Panc1 (cell line): ENCODE measurements around the gene MKLN1. TPM values are rescaled to one million over a fixed set of nuclear protein-coding genes. Genes with fewer than 3 reads are reported as not detected.

Source experiments
- ATAC-seq: fragments of 200-7000 bp; cut with Tn5 transposase; 2 replicates; pipeline ENCODE4 v1.9.1; 2020; ENCODE audit warnings: mild to moderate bottlenecking, moderate library complexity
- BruUV-seq: library from RNA; stranded (reverse); fragments of 400-500 nt; replicated peaks from 2 replicates; lab custom pipeline; 2021; lab: Mats Ljungman, UMichigan
- CTCF ChIA-PET: fragments of 300-600 bp; sonication (Branson Sonifier 250); formaldehyde crosslinking; loops from one replicate; lab custom pipeline; 2022; ENCODE audit warnings: antibody characterized with exemption; lab: Charles Lee
- POLR2A ChIA-PET: fragments of 300-600 bp; sonication (Branson Sonifier 250); formaldehyde crosslinking; loops from one replicate; lab custom pipeline; 2022; ENCODE audit warnings: antibody characterized with exemption; lab: Charles Lee
- DNase-seq: peaks from one replicate; pipeline ENCODE4 v3.0.0-alpha.2; 2010; ENCODE audit warnings: low read depth, low spot score
- H3K27ac ChIP-seq: 2 replicates; pipeline ENCODE4 v1.5.1; 2011; ENCODE audit warnings: mild to moderate bottlenecking, low read length, inconsistent platforms
- H3K27me3 ChIP-seq: fragments of 200-500 bp; sonication (Bioruptor generic); 2 replicates; pipeline ENCODE4 v1.6.0; 2014; ENCODE audit warnings: low read length, inconsistent platforms; ENCODE audit not compliant: control insufficient read depth, insufficient read depth
- H3K36me3 ChIP-seq: fragments of 200-500 bp; sonication (Bioruptor generic); 2 replicates; pipeline ENCODE4 v1.5.1; 2014; ENCODE audit warnings: inconsistent platforms, mild to moderate bottlenecking, low read length, moderate library complexity; ENCODE audit not compliant: control insufficient read depth, insufficient read depth
- H3K4me1 ChIP-seq: 2 replicates; pipeline ENCODE4 v1.5.1; 2011; ENCODE audit warnings: inconsistent platforms, mild to moderate bottlenecking, low read length, moderate library complexity; ENCODE audit not compliant: control insufficient read depth, insufficient read depth
- H3K4me3 ChIP-seq, 2 experiments: 2 replicates each; pipeline ENCODE4 v1.5.1; 2011 to 2012; ENCODE audit warnings: low read depth in 2 of 2, low read length in 2 of 2, mild to moderate bottlenecking in 2 of 2, inconsistent platforms in 1 of 2, moderate library complexity in 1 of 2
- H3K9me3 ChIP-seq: fragments of 200-500 bp; sonication (Bioruptor generic); 2 replicates; pipeline ENCODE4 v1.5.1; 2014; ENCODE audit warnings: low read depth, mild to moderate bottlenecking, inconsistent platforms, low read length, moderate library complexity; ENCODE audit not compliant: control insufficient read depth, insufficient read depth
- CTCF ChIP-seq: fragments of 450-650 bp; IDR thresholded peaks from 2 replicates; pipeline ENCODE4 v1.5.1; 2017; ENCODE audit warnings: mild to moderate bottlenecking
- POLR2AphosphoS5 ChIP-seq: IDR thresholded peaks from 2 replicates; pipeline ENCODE4 v1.6.1; 2012; ENCODE audit warnings: mild to moderate bottlenecking, low read depth, low read length, moderate library complexity
- REST ChIP-seq, 2 experiments: IDR thresholded peaks; 2 replicates each; pipeline ENCODE4 v1.6.1; 2011 to 2012; ENCODE audit warnings: low read depth in 2 of 2, control low read depth in 1 of 2, low read length in 1 of 2, mild to moderate bottlenecking in 1 of 2, moderate library complexity in 1 of 2; ENCODE audit not compliant: insufficient read depth in 1 of 2
- SIN3A ChIP-seq: IDR thresholded peaks from 2 replicates; pipeline ENCODE4 v1.6.1; 2012; ENCODE audit warnings: low read depth, mild to moderate bottlenecking, low read length, moderate library complexity, borderline replicate concordance; ENCODE audit not compliant: insufficient read depth
- TCF7L2 ChIP-seq: IDR thresholded peaks from 2 replicates; pipeline ENCODE4 v1.6.1; 2011; ENCODE audit warnings: mild to moderate bottlenecking, low read depth, low read length, inconsistent platforms
- in situ Hi-C: cut with HindIII; loops from 2 replicates; pipeline ENCODE4 v1.10.0; 2016; ENCODE audit warnings: low sequenced_read_pairs, low pct_unique_long_range_greater_than_20kb
- intact Hi-C: fragments of 100-400 bp; cut with micrococcal nuclease; formaldehyde crosslinking; loops from one replicate; pipeline ENCODE4 v1.10.0; 2022; ENCODE audit not compliant: unreplicated experiment
- total RNA-seq: library from RNA; stranded (reverse); gene quantifications from one replicate; pipeline ENCODE4 v1.2.1, GENCODE V29; 2021; ENCODE audit not compliant: unreplicated experiment

MKLN1 gene
- total RNA-seq, 1 experiment from 2014 or later: 46.4 TPM

- CTCF ChIA-PET: interaction anchor here (0.6 kb wide), 1 partner anchor 29 kb away, joined by 3 read pairs; no protein-coding TSS in a partner anchor
- in situ Hi-C loops: no loop called here
- H3K27me3 ChIP-seq: no peaks in the 10 kb centered on the region
Measured at GRCh38 chr7:131543298-131543697, 215.6 kb downstream of the MKLN1 start.

GRCh38 chr7:131544021-131544420 lies 216.3 kb downstream of the MKLN1 start:
- Histone ChIP-seq H3K36me3 (no peaks in the 10 kb centered on the region), H3K4me1 (peaks cover 15% of the 10 kb centered on the region), H3K4me3 (no peak overlapping the region), H3K27me3 (no peaks in the 10 kb centered on the region), H3K9me3 (no peaks in the 10 kb centered on the region), H3K27ac (no peak overlapping the region)
- DNase-seq (no peak), ATAC-seq (no peak)
- CTCF ChIA-PET: no interaction called here
- TF ChIP-seq TCF7L2: no peak
- no peak for TF ChIP-seq SIN3A
- no peak for TF ChIP-seq POLR2AphosphoS5
- no peak for TF ChIP-seq CTCF
- no peak for TF ChIP-seq REST (IDR thresholded peaks at IDR 0.05; ENCODE audit: insufficient read depth in 1 of 2, low read depth in 2 of 2, low read length in 1 of 2)
- intact Hi-C loops (no loop called here), in situ Hi-C loops (no loop called here)
- POLR2A ChIA-PET: interaction anchor here (0.6 kb wide), 1 partner anchor 10 kb away, joined by 6 read pairs; no protein-coding TSS in a partner anchor
- BruUV-seq: no TSS peak

More at GRCh38 chr7:131543298-131543697, 215.6 kb downstream of the MKLN1 start:
- no peaks in the 10 kb centered on the region for H3K36me3 ChIP-seq
- no peak for TF ChIP-seq REST (IDR thresholded peaks at IDR 0.05; ENCODE audit: insufficient read depth in 1 of 2, low read depth in 2 of 2, low read length in 1 of 2)
- TF ChIP-seq POLR2AphosphoS5: no peak
- no peak for TF ChIP-seq TCF7L2
- TF ChIP-seq SIN3A: no peak
- no peak for TF ChIP-seq CTCF
- ATAC-seq (no peak), DNase-seq (no peak)
- intact Hi-C loops: no loop called here
- no TSS peak for BruUV-seq
- H3K27ac ChIP-seq: no peak overlapping the region
- H3K9me3 ChIP-seq: no peaks in the 10 kb centered on the region
- no peak overlapping the region for H3K4me3 ChIP-seq
- peaks cover 20% of the 10 kb centered on the region for H3K4me1 ChIP-seq
- POLR2A ChIA-PET: no interaction called here
